IMR-90 (cell line): ENCODE data around the gene CNDP1. TPM values are rescaled to one million over a fixed set of nuclear protein-coding genes. Genes with fewer than 3 reads are reported as not detected.

Source experiments
- ATAC-seq: fragments of 200-7000 bp; cut with Tn5 transposase; 2 replicates; pipeline ENCODE4 v1.9.1; 2020; ENCODE audit warnings: low read depth, mild to moderate bottlenecking, moderate library complexity
- BruUV-seq: library from RNA; stranded (reverse); fragments of 400-500 nt; replicated peaks from 2 replicates; lab custom pipeline; 2021; lab: Mats Ljungman, UMichigan
- CTCF ChIA-PET: fragments of 300-600 bp; formaldehyde crosslinking; extraction: SDS; loops from one replicate; lab custom pipeline; 2021; ENCODE audit warnings: antibody characterized with exemption; lab: Yijun Ruan, JAX
- POLR2A ChIA-PET: fragments of 300-600 bp; sonication (Branson Sonifier 250); formaldehyde crosslinking; loops from one replicate; lab custom pipeline; 2022; ENCODE audit warnings: antibody characterized with exemption; ENCODE audit not compliant: unreplicated experiment; lab: Charles Lee
- DNase-seq: peaks from one replicate; pipeline ENCODE4 v3.0.0; 2013
- H2AFZ ChIP-seq: replicated peaks from 2 replicates; pipeline ENCODE3; 2013; ENCODE audit warnings: low read length, mild to moderate bottlenecking; ENCODE audit not compliant: poor library complexity
- H2AK5ac ChIP-seq: 2 replicates; pipeline ENCODE4 v1.6.1; 2013; ENCODE audit warnings: low read depth, low read length, inconsistent platforms
- H2AK9ac ChIP-seq: replicated peaks from 2 replicates; pipeline ENCODE3; 2013; ENCODE audit warnings: mild to moderate bottlenecking, low read depth, low read length, moderate library complexity; ENCODE audit not compliant: poor library complexity
- H2BK120ac ChIP-seq: 2 replicates; pipeline ENCODE4 v1.6.1; 2013; ENCODE audit warnings: low read depth, low read length, inconsistent platforms
- H2BK15ac ChIP-seq: 3 replicates; pipeline ENCODE4 v1.6.1; 2013; ENCODE audit warnings: low read depth, low read length, inconsistent platforms
- H2BK20ac ChIP-seq: 2 replicates; pipeline ENCODE4 v1.6.1; 2013; ENCODE audit warnings: low read depth, mild to moderate bottlenecking, inconsistent platforms, low read length, moderate library complexity
- H2BK5ac ChIP-seq: 2 replicates; pipeline ENCODE4 v1.6.1; 2013; ENCODE audit warnings: mild to moderate bottlenecking, low read depth, low read length, inconsistent platforms; ENCODE audit not compliant: poor library complexity, severe bottlenecking
- H3K14ac ChIP-seq: replicated peaks from 2 replicates; pipeline ENCODE4 v1.6.1; 2013; ENCODE audit warnings: low read depth, low read length, inconsistent platforms
- H3K18ac ChIP-seq: 2 replicates; pipeline ENCODE4 v1.6.1; 2013; ENCODE audit warnings: low read depth, low read length, control low read depth
- H3K23ac ChIP-seq: 2 replicates; pipeline ENCODE4 v1.6.1; 2013; ENCODE audit warnings: low read depth, low read length, inconsistent platforms
- H3K27ac ChIP-seq: 2 replicates; pipeline ENCODE4 v1.5.1; 2013; ENCODE audit warnings: mild to moderate bottlenecking, control low read depth, low read length; ENCODE audit not compliant: insufficient read depth
- H3K27me3 ChIP-seq: 2 replicates; pipeline ENCODE4 v1.6.1; 2013; ENCODE audit warnings: low read length; ENCODE audit not compliant: control insufficient read depth, insufficient read depth
- H3K36me3 ChIP-seq: 2 replicates; pipeline ENCODE4 v1.6.1; 2013; ENCODE audit warnings: low read length, mixed read lengths; ENCODE audit not compliant: control insufficient read depth, insufficient read depth
- H3K4ac ChIP-seq: 2 replicates; pipeline ENCODE4 v1.6.1; 2013; ENCODE audit warnings: low read depth, low read length, inconsistent platforms
- H3K4me1 ChIP-seq: 2 replicates; pipeline ENCODE4 v1.6.1; 2013; ENCODE audit warnings: low read length, mixed read lengths; ENCODE audit not compliant: control insufficient read depth, insufficient read depth
- H3K4me2 ChIP-seq: 2 replicates; pipeline ENCODE4 v1.6.1; 2013; ENCODE audit warnings: low read depth, mild to moderate bottlenecking, control low read depth, low read length, moderate library complexity
- H3K4me3 ChIP-seq: 2 replicates; pipeline ENCODE4 v1.5.1; 2013; ENCODE audit warnings: low read depth, mild to moderate bottlenecking, control low read depth, low read length, moderate library complexity; ENCODE audit not compliant: insufficient read depth
- H3K56ac ChIP-seq: 2 replicates; pipeline ENCODE4 v1.6.1; 2013; ENCODE audit warnings: low read length, inconsistent platforms; ENCODE audit not compliant: insufficient read depth; ENCODE audit errors: extremely low read depth
- H3K79me1 ChIP-seq, 2 experiments: 2 replicates each; pipeline ENCODE4 v1.6.1; 2013; ENCODE audit warnings: low read length in 2 of 2, inconsistent platforms in 1 of 2, low read depth in 1 of 2
- H3K9ac ChIP-seq: 2 replicates; pipeline ENCODE4 v1.6.1; 2013; ENCODE audit warnings: low read depth, low read length, control low read depth
- H3K9me1 ChIP-seq: 2 replicates; pipeline ENCODE4 v1.6.1; 2013; ENCODE audit warnings: low read length, inconsistent platforms; ENCODE audit not compliant: insufficient read depth
- H3K9me3 ChIP-seq: 2 replicates; pipeline ENCODE4 v1.6.1; 2013; ENCODE audit warnings: low read length; ENCODE audit not compliant: control insufficient read depth, insufficient read depth
- H4K20me1 ChIP-seq: 2 replicates; pipeline ENCODE4 v1.6.1; 2013; ENCODE audit warnings: low read length, inconsistent platforms; ENCODE audit not compliant: insufficient read depth
- H4K5ac ChIP-seq: 2 replicates; pipeline ENCODE4 v1.6.1; 2013; ENCODE audit warnings: mild to moderate bottlenecking, low read depth, low read length, control low read depth
- H4K8ac ChIP-seq, 2 experiments: 2 replicates each; pipeline ENCODE4 v1.6.1; 2013; ENCODE audit warnings: low read depth in 2 of 2, low read length in 2 of 2, control low read depth in 1 of 2, inconsistent platforms in 1 of 2
- H4K91ac ChIP-seq: 2 replicates; pipeline ENCODE4 v1.6.1; 2013; ENCODE audit warnings: low read depth, low read length, inconsistent platforms; ENCODE audit not compliant: insufficient read depth
- BHLHE40 ChIP-seq: fragments of 150-350 bp; IDR thresholded peaks from 2 replicates; pipeline ENCODE4 v1.6.1; 2016; ENCODE audit warnings: mild to moderate bottlenecking, low read depth, low read length
- CEBPB ChIP-seq: IDR thresholded peaks from 2 replicates; pipeline ENCODE4 v1.6.1; 2012; ENCODE audit warnings: low read depth, low read length, improper control_type of control experiment
- CHD1 ChIP-seq: IDR thresholded peaks from 2 replicates; pipeline ENCODE4 v1.6.1; 2012; ENCODE audit warnings: low read depth, low read length, improper control_type of control experiment
- FOS ChIP-seq: fragments of 150-350 bp; IDR thresholded peaks from 2 replicates; pipeline ENCODE4 v1.6.1; 2016; ENCODE audit warnings: low read depth, low read length
- MAFK ChIP-seq: IDR thresholded peaks from 2 replicates; pipeline ENCODE4 v1.6.1; 2012; ENCODE audit warnings: low read depth, low read length, improper control_type of control experiment
- MAZ ChIP-seq: IDR thresholded peaks from 2 replicates; pipeline ENCODE4 v1.6.1; 2012; ENCODE audit warnings: low read depth, mild to moderate bottlenecking, low read length, improper control_type of control experiment, moderate library complexity, borderline replicate concordance
- MXI1 ChIP-seq: IDR thresholded peaks from 2 replicates; pipeline ENCODE4 v1.6.1; 2012; ENCODE audit warnings: low read depth, mild to moderate bottlenecking, low read length, moderate library complexity, borderline replicate concordance
- NFE2L2 ChIP-seq: fragments of 150-350 bp; IDR thresholded peaks from 2 replicates; pipeline ENCODE4 v1.6.1; 2016; ENCODE audit warnings: low read depth, mild to moderate bottlenecking, low read length
- POLR2A ChIP-seq: IDR thresholded peaks from 2 replicates; pipeline ENCODE4 v1.6.1; 2012; ENCODE audit warnings: mild to moderate bottlenecking, low read depth, low read length
- RAD21 ChIP-seq: IDR thresholded peaks from 2 replicates; pipeline ENCODE4 v1.6.1; 2012; ENCODE audit warnings: low read length, improper control_type of control experiment
- RCOR1 ChIP-seq: IDR thresholded peaks from 2 replicates; pipeline ENCODE4 v1.6.1; 2012; ENCODE audit warnings: mild to moderate bottlenecking, low read length, improper control_type of control experiment; ENCODE audit not compliant: insufficient replicate concordance
- RFX5 ChIP-seq: IDR thresholded peaks from 2 replicates; pipeline ENCODE4 v1.8.0; 2012; ENCODE audit warnings: low read depth, mild to moderate bottlenecking, low read length, moderate library complexity
- SMC3 ChIP-seq: fragments of 150-350 bp; IDR thresholded peaks from 2 replicates; pipeline ENCODE4 v1.6.1; 2016; ENCODE audit warnings: low read depth, mild to moderate bottlenecking, antibody characterized with exemption, low read length, moderate library complexity
- WGBS, 2 experiments: methylation state at CpG; one replicate each; pipeline versions ENCODE4 v1.1.5 to v1.1.7; 2013; ENCODE audit warnings: missing lambda C conversion rate in 2 of 2; ENCODE audit not compliant: insufficient read length in 1 of 2; ENCODE audit errors: extremely low coverage in 2 of 2; 5-methylcytosine and 5-hydroxymethylcytosine counted together
- dilution Hi-C: fragments of 300-500 bp; cut with HindIII; formaldehyde crosslinking; loops from one replicate; pipeline ENCODE4 v1.14.3; 2018; ENCODE audit warnings: low sequenced_read_pairs; ENCODE audit not compliant: unreplicated experiment
- in situ Hi-C: fragments of 300-500 bp; cut with MboI; formaldehyde crosslinking; loops from 3 replicates; pipeline ENCODE4 v1.14.3; 2019; ENCODE audit warnings: low sequenced_read_pairs, inconsistent platforms, mixed read lengths
- intact Hi-C: fragments of 100-400 bp; cut with micrococcal nuclease; formaldehyde crosslinking; loops from 2 replicates; pipeline ENCODE4 v1.10.0; 2022
- polyA plus RNA-seq, 3 experiments: library from polyadenylated mRNA; depleted of rRNA; stranded (reverse); fragments of >200 nt; gene quantifications; 2 replicates each; pipeline ENCODE4 v1.2.3, GENCODE V29; 2012; ENCODE audit warnings: low replicate concordance in 1 of 3
- total RNA-seq: library from RNA; depleted of rRNA; stranded (reverse); fragments of >200 nt; gene quantifications from 2 replicates; pipeline ENCODE4 v1.2.3, GENCODE V29; 2012
- TF ChIP-seq, protein P1 (sequence below): fragments of 150-350 bp; IDR thresholded peaks from 2 replicates; pipeline ENCODE4 v1.6.1; 2016; ENCODE audit warnings: low read depth, mild to moderate bottlenecking, low read length, moderate library complexity, borderline replicate concordance
- TF ChIP-seq, protein P2 (sequence below): conservative IDR thresholded peaks from 2 replicates; pipeline ENCODE4 v1.5.1; 2012; ENCODE audit warnings: mild to moderate bottlenecking, low read depth, low read length, improper control_type of control experiment
- TF ChIP-seq, protein P3 (sequence below): fragments of 150-350 bp; IDR thresholded peaks from 2 replicates; pipeline ENCODE4 v1.6.1; 2017; ENCODE audit warnings: mild to moderate bottlenecking, antibody characterized with exemption, low read length, low read depth

Gene CNDP1
- total and polyA plus RNA-seq, 2 of the 4 experiments (the other 2 are of a cell fraction): not detected

DNA sequence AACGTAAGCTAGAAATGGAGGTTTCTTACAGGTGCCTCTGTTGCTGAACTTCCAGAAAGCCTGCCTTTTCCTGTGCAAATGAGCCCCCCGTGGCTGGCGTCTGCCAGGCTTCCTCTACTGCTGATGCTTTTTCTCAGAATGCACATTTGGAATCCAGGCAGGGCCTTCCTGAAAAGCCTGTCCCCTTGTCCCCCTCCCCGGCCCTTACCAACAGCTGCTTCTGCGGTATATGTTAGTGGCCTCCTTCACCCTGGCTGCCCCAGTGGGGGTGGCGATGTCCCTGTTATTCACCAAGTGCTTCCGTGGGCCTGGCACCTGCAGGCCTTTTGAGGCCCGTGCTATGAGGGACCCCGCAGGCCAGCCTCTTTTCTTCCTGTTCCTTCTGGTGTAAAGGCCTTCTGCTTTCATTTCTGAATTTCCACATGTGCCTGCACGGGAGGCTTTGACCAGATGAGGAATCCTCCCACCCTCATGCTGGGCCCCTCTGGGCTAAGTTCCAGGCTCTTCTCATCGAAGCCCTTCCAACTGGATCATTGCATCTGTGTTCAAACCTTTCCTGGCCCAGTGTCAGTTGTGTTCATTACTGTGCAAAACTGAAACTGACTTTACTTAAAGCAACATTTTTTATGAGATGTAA is 27.7 kb upstream of the CNDP1 start:
- no peak for ATAC-seq
- Histone ChIP-seq H3K14ac (no peak overlapping the region), H2BK20ac (no peak overlapping the region), H3K27me3 (no peaks in the 10 kb centered on the region), H3K18ac (no peak overlapping the region), H4K5ac (no peak overlapping the region), H2BK120ac (no peak overlapping the region), H3K4me3 (no peak overlapping the region), H3K23ac (no peak overlapping the region), H3K4ac (no peak overlapping the region), H4K20me1 (no peaks in the 10 kb centered on the region), H3K9me3 (no peaks in the 10 kb centered on the region), H3K9ac (no peak overlapping the region), H3K4me1 (no peaks in the 10 kb centered on the region), H3K36me3 (peaks cover 66% of the 10 kb centered on the region), H3K4me2 (no peak overlapping the region), H3K56ac (no peak overlapping the region), H2AK9ac (no peak overlapping the region), H3K79me1 (no peaks in the 10 kb centered on the region), H4K8ac (no peak overlapping the region), H3K27ac (no peak overlapping the region), H2BK5ac (no peak overlapping the region), H2BK15ac (no peak overlapping the region), H2AFZ (no peak overlapping the region), H3K9me1 (no peaks in the 10 kb centered on the region), H4K91ac (no peak overlapping the region), H2AK5ac (no peak overlapping the region)
- DNase-seq: peak; percentile 36
- TF ChIP-seq CEBPB (no peak), FOS (no peak), MXI1 (no peak), MAZ (no peak), SMC3 (no peak), POLR2A (no peak), RCOR1 (no peak), BHLHE40 (no peak), NFE2L2 (no peak), RAD21 (no peak), MAFK (no peak), CHD1 (no peak), RFX5 (no peak)
- TF ChIP-seq, protein P1, sequence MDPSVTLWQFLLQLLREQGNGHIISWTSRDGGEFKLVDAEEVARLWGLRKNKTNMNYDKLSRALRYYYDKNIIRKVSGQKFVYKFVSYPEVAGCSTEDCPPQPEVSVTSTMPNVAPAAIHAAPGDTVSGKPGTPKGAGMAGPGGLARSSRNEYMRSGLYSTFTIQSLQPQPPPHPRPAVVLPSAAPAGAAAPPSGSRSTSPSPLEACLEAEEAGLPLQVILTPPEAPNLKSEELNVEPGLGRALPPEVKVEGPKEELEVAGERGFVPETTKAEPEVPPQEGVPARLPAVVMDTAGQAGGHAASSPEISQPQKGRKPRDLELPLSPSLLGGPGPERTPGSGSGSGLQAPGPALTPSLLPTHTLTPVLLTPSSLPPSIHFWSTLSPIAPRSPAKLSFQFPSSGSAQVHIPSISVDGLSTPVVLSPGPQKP: no peak
- TF ChIP-seq, protein P2, sequence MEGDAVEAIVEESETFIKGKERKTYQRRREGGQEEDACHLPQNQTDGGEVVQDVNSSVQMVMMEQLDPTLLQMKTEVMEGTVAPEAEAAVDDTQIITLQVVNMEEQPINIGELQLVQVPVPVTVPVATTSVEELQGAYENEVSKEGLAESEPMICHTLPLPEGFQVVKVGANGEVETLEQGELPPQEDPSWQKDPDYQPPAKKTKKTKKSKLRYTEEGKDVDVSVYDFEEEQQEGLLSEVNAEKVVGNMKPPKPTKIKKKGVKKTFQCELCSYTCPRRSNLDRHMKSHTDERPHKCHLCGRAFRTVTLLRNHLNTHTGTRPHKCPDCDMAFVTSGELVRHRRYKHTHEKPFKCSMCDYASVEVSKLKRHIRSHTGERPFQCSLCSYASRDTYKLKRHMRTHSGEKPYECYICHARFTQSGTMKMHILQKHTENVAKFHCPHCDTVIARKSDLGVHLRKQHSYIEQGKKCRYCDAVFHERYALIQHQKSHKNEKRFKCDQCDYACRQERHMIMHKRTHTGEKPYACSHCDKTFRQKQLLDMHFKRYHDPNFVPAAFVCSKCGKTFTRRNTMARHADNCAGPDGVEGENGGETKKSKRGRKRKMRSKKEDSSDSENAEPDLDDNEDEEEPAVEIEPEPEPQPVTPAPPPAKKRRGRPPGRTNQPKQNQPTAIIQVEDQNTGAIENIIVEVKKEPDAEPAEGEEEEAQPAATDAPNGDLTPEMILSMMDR: no peak
- TF ChIP-seq, protein P3, sequence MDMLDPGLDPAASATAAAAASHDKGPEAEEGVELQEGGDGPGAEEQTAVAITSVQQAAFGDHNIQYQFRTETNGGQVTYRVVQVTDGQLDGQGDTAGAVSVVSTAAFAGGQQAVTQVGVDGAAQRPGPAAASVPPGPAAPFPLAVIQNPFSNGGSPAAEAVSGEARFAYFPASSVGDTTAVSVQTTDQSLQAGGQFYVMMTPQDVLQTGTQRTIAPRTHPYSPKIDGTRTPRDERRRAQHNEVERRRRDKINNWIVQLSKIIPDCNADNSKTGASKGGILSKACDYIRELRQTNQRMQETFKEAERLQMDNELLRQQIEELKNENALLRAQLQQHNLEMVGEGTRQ: no peak
- CTCF ChIA-PET: interaction anchor here (1.4 kb wide), 1 partner anchor 10 kb away, joined by 4 read pairs; the partner anchor contains the start of gene CNDP2
- no TSS peak for BruUV-seq
- POLR2A ChIA-PET: no interaction called here
- WGBS, 2 experiments: 67% methylated on average over 3 of the region's 11 CpGs; no CpG with 5 or more reads in 1 of the 2 experiments
- in situ Hi-C loops (no loop called here), dilution Hi-C loops (no loop called here), intact Hi-C loops (no loop called here)
